SK-N-SH treated with all-trans-retinoic acid at 6 μM for 48 hours (cell line): ENCODE data around the gene KLHL21.
"Not testable (repeated sequence)": the region's sequence is repeated elsewhere in the genome, so short reads cannot be mapped to it uniquely, and the experiment has no call there.

ENCODE experiments used
- ARNTL ChIP-seq: fragments of 450-650 bp; formaldehyde crosslinking; IDR thresholded peaks from 2 replicates; pipeline ENCODE4 v1.5.0; 2020; ENCODE audit warnings: low read depth, mild to moderate bottlenecking, moderate library complexity, borderline replicate concordance
- BACH2 ChIP-seq: fragments of 250-450 bp; sonication (Bioruptor Pico); IDR thresholded peaks from 2 replicates; pipeline ENCODE4 v1.9.0; 2021; ENCODE audit warnings: mild to moderate bottlenecking, borderline replicate concordance
- ESRRG ChIP-seq: fragments of 250-450 bp; sonication (Bioruptor Pico); IDR thresholded peaks from 2 replicates; pipeline ENCODE4 v1.6.1; 2021; ENCODE audit warnings: mild to moderate bottlenecking
- OSR1 ChIP-seq: fragments of 250-450 bp; sonication (Bioruptor Pico); IDR thresholded peaks from 2 replicates; pipeline ENCODE4 v1.8.0; 2022; ENCODE audit warnings: moderate library complexity, mild to moderate bottlenecking, inconsistent platforms
- ZFP3 ChIP-seq: fragments of 250-450 bp; sonication (Bioruptor Pico); IDR thresholded peaks from 2 replicates; pipeline ENCODE4 v1.5.0; 2020; ENCODE audit warnings: mild to moderate bottlenecking, moderate library complexity
- ZFP30 ChIP-seq: fragments of 450-650 bp; formaldehyde crosslinking; IDR thresholded peaks from 2 replicates; pipeline ENCODE4 v1.5.0; 2022; ENCODE audit warnings: mild to moderate bottlenecking, moderate library complexity
- ZNF565 ChIP-seq: fragments of 450-650 bp; formaldehyde crosslinking; conservative IDR thresholded peaks from 2 replicates; pipeline ENCODE4 v1.5.0; 2020; ENCODE audit warnings: low read depth, mild to moderate bottlenecking, moderate library complexity
- ZNF70 ChIP-seq: fragments of 450-650 bp; formaldehyde crosslinking; IDR thresholded peaks from 2 replicates; pipeline ENCODE4 v1.5.0; 2020; ENCODE audit warnings: mild to moderate bottlenecking, moderate library complexity
- ZNF8 ChIP-seq: fragments of 450-650 bp; formaldehyde crosslinking; IDR thresholded peaks from 2 replicates; pipeline ENCODE4 v1.5.0; 2020; ENCODE audit warnings: mild to moderate bottlenecking, moderate library complexity
- TF ChIP-seq, protein P1 (sequence below): fragments of 250-450 bp; sonication (Bioruptor Pico); IDR thresholded peaks from 2 replicates; pipeline ENCODE4 v1.8.0; 2020; ENCODE audit warnings: mild to moderate bottlenecking, moderate library complexity, borderline replicate concordance
- TF ChIP-seq, protein P2 (sequence below): fragments of 250-450 bp; sonication (Bioruptor Pico); IDR thresholded peaks from 2 replicates; pipeline ENCODE4 v1.5.1; 2020; ENCODE audit warnings: low read depth, mild to moderate bottlenecking, moderate library complexity
- TF ChIP-seq, protein P3 (sequence below): fragments of 250-450 bp; sonication (Bioruptor Pico); IDR thresholded peaks from 2 replicates; pipeline ENCODE4 v1.8.0; 2021; ENCODE audit warnings: low read depth, mild to moderate bottlenecking, moderate library complexity, borderline replicate concordance

DNA sequence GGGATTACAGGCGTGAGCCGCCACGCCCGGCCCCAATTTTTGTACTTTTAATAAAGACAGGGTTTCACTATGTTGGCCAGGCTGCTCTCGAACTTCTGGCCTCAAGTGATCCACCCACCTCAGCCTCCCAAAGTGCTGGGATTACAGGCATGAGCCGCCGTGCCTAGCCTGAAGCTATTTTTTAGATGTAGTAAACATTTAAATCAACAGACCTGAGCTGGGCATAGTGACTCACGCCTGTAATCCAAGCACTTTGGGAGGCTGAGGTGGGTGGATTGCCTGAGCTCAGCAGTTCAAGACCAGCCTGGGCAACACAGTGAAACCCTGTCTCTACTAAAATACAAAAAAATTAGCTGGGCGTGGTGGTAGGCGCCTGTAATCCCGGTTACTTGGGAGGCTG lies 43.5 kb downstream of the KLHL21 start:
- not testable (repeated sequence) for TF ChIP-seq BACH2, ZNF70, ZNF565, ESRRG, OSR1, ZFP3, ZFP30, ARNTL, ZNF8 (CRISPR knock-in tag)
- TF ChIP-seq, protein P1, sequence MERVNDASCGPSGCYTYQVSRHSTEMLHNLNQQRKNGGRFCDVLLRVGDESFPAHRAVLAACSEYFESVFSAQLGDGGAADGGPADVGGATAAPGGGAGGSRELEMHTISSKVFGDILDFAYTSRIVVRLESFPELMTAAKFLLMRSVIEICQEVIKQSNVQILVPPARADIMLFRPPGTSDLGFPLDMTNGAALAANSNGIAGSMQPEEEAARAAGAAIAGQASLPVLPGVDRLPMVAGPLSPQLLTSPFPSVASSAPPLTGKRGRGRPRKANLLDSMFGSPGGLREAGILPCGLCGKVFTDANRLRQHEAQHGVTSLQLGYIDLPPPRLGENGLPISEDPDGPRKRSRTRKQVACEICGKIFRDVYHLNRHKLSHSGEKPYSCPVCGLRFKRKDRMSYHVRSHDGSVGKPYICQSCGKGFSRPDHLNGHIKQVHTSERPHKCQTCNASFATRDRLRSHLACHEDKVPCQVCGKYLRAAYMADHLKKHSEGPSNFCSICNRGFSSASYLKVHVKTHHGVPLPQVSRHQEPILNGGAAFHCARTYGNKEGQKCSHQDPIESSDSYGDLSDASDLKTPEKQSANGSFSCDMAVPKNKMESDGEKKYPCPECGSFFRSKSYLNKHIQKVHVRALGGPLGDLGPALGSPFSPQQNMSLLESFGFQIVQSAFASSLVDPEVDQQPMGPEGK (CRISPR knock-in tag) = not testable (repeated sequence)
- TF ChIP-seq, protein P2, sequence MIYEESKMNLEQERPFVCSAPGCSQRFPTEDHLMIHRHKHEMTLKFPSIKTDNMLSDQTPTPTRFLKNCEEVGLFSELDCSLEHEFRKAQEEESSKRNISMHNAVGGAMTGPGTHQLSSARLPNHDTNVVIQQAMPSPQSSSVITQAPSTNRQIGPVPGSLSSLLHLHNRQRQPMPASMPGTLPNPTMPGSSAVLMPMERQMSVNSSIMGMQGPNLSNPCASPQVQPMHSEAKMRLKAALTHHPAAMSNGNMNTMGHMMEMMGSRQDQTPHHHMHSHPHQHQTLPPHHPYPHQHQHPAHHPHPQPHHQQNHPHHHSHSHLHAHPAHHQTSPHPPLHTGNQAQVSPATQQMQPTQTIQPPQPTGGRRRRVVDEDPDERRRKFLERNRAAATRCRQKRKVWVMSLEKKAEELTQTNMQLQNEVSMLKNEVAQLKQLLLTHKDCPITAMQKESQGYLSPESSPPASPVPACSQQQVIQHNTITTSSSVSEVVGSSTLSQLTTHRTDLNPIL (CRISPR knock-in tag) = not testable (repeated sequence)
- TF ChIP-seq, protein P3, sequence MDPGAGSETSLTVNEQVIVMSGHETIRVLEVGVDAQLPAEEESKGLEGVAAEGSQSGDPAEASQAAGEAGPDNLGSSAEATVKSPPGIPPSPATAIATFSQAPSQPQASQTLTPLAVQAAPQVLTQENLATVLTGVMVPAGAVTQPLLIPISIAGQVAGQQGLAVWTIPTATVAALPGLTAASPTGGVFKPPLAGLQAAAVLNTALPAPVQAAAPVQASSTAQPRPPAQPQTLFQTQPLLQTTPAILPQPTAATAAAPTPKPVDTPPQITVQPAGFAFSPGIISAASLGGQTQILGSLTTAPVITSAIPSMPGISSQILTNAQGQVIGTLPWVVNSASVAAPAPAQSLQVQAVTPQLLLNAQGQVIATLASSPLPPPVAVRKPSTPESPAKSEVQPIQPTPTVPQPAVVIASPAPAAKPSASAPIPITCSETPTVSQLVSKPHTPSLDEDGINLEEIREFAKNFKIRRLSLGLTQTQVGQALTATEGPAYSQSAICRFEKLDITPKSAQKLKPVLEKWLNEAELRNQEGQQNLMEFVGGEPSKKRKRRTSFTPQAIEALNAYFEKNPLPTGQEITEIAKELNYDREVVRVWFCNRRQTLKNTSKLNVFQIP (CRISPR knock-in tag) = not testable (repeated sequence)
